PC-3 (cell line): Measurements from ENCODE around the gene CD44.

Experiments used
- EZH2 ChIP-seq: fragments of 300-600 bp; sonication (generic); IDR thresholded peaks from one replicate; pipeline ENCODE4 v1.6.1; 2017; ENCODE audit warnings: antibody characterized with exemption, mild to moderate bottlenecking, low read length; ENCODE audit not compliant: unreplicated experiment
- EZH2phosphoT487 ChIP-seq: fragments of 300-600 bp; sonication (generic); IDR thresholded peaks from 2 replicates; pipeline ENCODE4 v1.6.1; 2018; ENCODE audit warnings: mild to moderate bottlenecking, antibody characterized with exemption, low read length, borderline replicate concordance
- TF ChIP-seq, protein P1 (sequence below): fragments of 300-600 bp; sonication (generic); conservative IDR thresholded peaks from 2 replicates; pipeline ENCODE4 v1.5.1; 2017; ENCODE audit warnings: antibody characterized with exemption, low read depth, mild to moderate bottlenecking, low read length

DNA sequence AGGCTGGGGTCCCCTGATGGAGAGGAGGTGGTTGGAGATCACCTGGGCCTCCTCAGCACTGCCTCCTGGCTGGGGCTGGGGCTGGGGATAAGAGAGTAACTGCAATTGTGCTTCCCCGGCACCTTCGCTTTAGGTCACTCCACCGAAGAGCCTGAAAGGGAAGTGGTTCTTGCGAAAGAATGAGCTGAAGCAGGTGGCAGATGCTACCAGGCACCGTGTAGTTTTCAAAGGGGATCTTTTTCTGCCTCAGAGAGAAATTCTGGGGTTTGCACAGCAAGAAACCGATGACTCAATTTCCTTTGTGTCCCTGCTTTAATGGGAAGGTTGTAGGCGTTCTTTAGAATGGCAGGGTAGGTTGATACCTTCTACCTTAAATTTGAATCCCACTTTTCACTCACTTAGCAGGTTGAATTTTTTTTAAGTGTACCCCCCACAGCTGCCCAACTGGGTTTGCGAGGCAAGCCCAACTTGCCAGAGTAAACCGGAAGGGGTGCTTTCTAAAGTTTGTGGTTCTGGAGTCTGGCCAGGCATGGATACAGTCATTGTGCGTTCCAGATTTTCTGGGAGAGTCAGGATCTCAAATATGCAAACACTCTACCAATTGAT is 5.3 kb downstream of the CD44 start:
- TF ChIP-seq, protein P1, sequence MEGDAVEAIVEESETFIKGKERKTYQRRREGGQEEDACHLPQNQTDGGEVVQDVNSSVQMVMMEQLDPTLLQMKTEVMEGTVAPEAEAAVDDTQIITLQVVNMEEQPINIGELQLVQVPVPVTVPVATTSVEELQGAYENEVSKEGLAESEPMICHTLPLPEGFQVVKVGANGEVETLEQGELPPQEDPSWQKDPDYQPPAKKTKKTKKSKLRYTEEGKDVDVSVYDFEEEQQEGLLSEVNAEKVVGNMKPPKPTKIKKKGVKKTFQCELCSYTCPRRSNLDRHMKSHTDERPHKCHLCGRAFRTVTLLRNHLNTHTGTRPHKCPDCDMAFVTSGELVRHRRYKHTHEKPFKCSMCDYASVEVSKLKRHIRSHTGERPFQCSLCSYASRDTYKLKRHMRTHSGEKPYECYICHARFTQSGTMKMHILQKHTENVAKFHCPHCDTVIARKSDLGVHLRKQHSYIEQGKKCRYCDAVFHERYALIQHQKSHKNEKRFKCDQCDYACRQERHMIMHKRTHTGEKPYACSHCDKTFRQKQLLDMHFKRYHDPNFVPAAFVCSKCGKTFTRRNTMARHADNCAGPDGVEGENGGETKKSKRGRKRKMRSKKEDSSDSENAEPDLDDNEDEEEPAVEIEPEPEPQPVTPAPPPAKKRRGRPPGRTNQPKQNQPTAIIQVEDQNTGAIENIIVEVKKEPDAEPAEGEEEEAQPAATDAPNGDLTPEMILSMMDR = no peak
- no peak for TF ChIP-seq EZH2
- no peak for TF ChIP-seq EZH2phosphoT487
